Prostate gland (tissue), 2 donors: ENCODE data around the gene ATP1A2. TPM values are rescaled to one million over a fixed set of nuclear protein-coding genes. Genes with fewer than 3 reads are reported as not detected.

Experiments
- DNase-seq: peaks from one replicate; pipeline ENCODE4 v3.0.0-alpha.2; 2019; ENCODE audit warnings: low spot score
- H3K27ac ChIP-seq, 2 donors: fragments of 200-600 bp; sonication (generic); 2 replicates each; pipeline ENCODE4 v1.5.1; 2017 to 2019
- H3K27me3 ChIP-seq: fragments of 200-600 bp; sonication (generic); replicated peaks from 2 replicates; pipeline ENCODE4 v1.5.1; 2019; ENCODE audit not compliant: insufficient read depth
- H3K36me3 ChIP-seq, 2 donors: fragments of 200-600 bp; sonication (generic); 1 replicate in 1 of 2; 2 replicates in 1 of 2; pipeline versions ENCODE4 v1.5.1 to v1.8.1; 2017 to 2019
- H3K4me1 ChIP-seq: fragments of 200-600 bp; sonication (generic); replicated peaks from 2 replicates; pipeline ENCODE4 v1.5.1; 2019
- H3K4me3 ChIP-seq, 2 donors: fragments of 200-600 bp; sonication (generic); 2 replicates each; pipeline ENCODE4 v1.5.1; 2017 to 2019
- H3K9me3 ChIP-seq: fragments of 200-600 bp; sonication (generic); 2 replicates; pipeline ENCODE4 v1.5.1; 2017
- POLR2A ChIP-seq: fragments of 450-650 bp; IDR thresholded peaks from one replicate; pipeline ENCODE4 v1.6.1; 2016; ENCODE audit warnings: antibody characterized with exemption, mild to moderate bottlenecking
- POLR2AphosphoS5 ChIP-seq: sonication (generic); formaldehyde crosslinking; IDR thresholded peaks from one replicate; pipeline ENCODE4 v1.6.1; 2017; ENCODE audit warnings: antibody characterized with exemption
- WGBS: methylation state at CpG from one replicate; pipeline ENCODE4 v1.1.5; 2018; 5-methylcytosine and 5-hydroxymethylcytosine counted together
- intact Hi-C: fragments of 100-400 bp; cut with DNase I; formaldehyde crosslinking; loops from one replicate; pipeline ENCODE4 v1.14.2; 2022
- total RNA-seq, 2 donors: library from RNA; depleted of rRNA; stranded (reverse); fragments of >200 nt; gene quantifications; one replicate each; pipeline ENCODE4 v1.1.0, GENCODE V29; 2016
- TF ChIP-seq, protein P1 (sequence below), 4 experiments: fragments of 200-600 bp in 2 of 4; fragments of 450-650 bp in 2 of 4; sonication (generic) in 2 of 4; IDR thresholded peaks; 1 replicate in 3 of 4; 2 replicates in 1 of 4; pipeline ENCODE4 v1.5.1; 2016 to 2019; ENCODE audit warnings: antibody characterized with exemption in 4 of 4, mild to moderate bottlenecking in 2 of 4, moderate library complexity in 2 of 4

Gene ATP1A2
- total RNA-seq, 2 donors from 2014 or later: 14.8 to 69.0 TPM

DNA sequence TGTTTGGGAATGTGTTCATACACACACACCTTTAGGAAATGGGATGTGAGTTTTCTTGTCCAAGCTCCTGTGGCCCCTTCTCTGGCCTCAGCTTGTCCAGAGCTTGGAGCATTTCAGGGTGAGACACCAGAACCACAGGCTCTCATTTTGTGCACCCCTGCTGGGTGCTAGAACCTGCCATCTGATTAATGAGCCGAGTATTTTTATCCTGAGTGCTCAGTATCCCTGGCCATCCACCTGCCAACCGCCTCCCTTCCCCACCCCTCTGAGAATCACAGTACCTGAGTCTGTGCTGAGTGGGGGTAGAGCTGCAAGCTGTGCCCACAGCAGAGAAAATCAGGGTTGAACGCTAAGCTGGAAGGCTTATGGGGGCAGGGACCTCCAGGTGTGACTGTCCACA lies 76.2 kb downstream of the ATP1A2 start:
- intact Hi-C loops: loop anchor here (2.0 to 5.0 kb wide), 3 partner anchors 61 to 99 kb away; no protein-coding TSS in a partner anchor

DNA sequence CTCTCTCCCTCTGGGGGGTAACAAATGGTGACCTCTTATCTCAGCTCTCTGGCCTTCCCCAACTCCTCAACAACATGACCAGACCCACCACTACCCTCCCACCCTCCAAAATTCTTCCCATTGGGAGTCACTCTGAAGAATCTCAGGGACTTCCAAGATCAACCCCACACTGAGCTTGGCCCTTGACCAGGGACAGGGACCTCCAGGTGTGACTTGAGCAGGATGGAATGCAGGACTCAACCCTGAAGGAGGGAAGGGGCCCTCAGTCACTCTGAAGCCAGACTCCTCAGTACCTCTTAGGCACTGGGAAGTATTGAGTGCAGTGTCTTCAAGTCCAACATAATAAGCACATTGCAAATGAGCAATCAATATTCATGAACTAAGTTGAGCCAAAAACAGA lies 76.7 kb downstream of the ATP1A2 start:
- intact Hi-C loops: loop anchor here (2.0 to 5.0 kb wide), 3 partner anchors 60 to 99 kb away; no protein-coding TSS in a partner anchor

More for the DNA sequence above, 76.2 kb downstream of the ATP1A2 start:
- TF ChIP-seq, protein P1, sequence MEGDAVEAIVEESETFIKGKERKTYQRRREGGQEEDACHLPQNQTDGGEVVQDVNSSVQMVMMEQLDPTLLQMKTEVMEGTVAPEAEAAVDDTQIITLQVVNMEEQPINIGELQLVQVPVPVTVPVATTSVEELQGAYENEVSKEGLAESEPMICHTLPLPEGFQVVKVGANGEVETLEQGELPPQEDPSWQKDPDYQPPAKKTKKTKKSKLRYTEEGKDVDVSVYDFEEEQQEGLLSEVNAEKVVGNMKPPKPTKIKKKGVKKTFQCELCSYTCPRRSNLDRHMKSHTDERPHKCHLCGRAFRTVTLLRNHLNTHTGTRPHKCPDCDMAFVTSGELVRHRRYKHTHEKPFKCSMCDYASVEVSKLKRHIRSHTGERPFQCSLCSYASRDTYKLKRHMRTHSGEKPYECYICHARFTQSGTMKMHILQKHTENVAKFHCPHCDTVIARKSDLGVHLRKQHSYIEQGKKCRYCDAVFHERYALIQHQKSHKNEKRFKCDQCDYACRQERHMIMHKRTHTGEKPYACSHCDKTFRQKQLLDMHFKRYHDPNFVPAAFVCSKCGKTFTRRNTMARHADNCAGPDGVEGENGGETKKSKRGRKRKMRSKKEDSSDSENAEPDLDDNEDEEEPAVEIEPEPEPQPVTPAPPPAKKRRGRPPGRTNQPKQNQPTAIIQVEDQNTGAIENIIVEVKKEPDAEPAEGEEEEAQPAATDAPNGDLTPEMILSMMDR (IDR thresholded peaks at IDR 0.05): no peak
- no peak for TF ChIP-seq POLR2A
- no peak for TF ChIP-seq POLR2AphosphoS5
- no peak for DNase-seq
- H3K4me1 ChIP-seq: peaks cover 3% of the 10 kb centered on the region
- H3K36me3 ChIP-seq: no peaks in the 10 kb centered on the region
- no peak overlapping the region for H3K4me3 ChIP-seq
- H3K27me3 ChIP-seq: no peaks in the 10 kb centered on the region
- no peaks in the 10 kb centered on the region for H3K9me3 ChIP-seq
- 91% methylated on average over 3 of the region's 3 CpGs for WGBS
- H3K27ac ChIP-seq: no peak overlapping the region

More for the DNA sequence above, 76.7 kb downstream of the ATP1A2 start:
- Histone ChIP-seq H3K4me1 (peaks cover 3% of the 10 kb centered on the region), H3K4me3 (no peak overlapping the region), H3K27me3 (no peaks in the 10 kb centered on the region), H3K9me3 (no peaks in the 10 kb centered on the region), H3K36me3 (no peaks in the 10 kb centered on the region), H3K27ac (no peak overlapping the region)
- DNase-seq: no peak
- TF ChIP-seq, protein P1 (IDR thresholded peaks at IDR 0.05): no peak
- no peak for TF ChIP-seq POLR2AphosphoS5
- no peak for TF ChIP-seq POLR2A

Other genes starting within 250 kb of the ATP1A2 start
- 1 to 10 TPM in 1 of 2 donors, not detected in 1; 2.6 TPM for gene CFAP45, start 215.6 kb upstream of the ATP1A2 start, total RNA-seq
- 100 to 1,000 TPM in 1 of 2 donors, 10 to 100 TPM in 1; 97.1 to 386 TPM for gene TAGLN2, start 190.3 kb upstream of the ATP1A2 start, total RNA-seq
- 10 to 100 TPM in 1 of 2 donors, 1 to 10 TPM in 1; 7.6 to 17.3 TPM for gene IGSF9, start 170.1 kb upstream of the ATP1A2 start, total RNA-seq
- not detected for gene SLAMF9, start 161.5 kb upstream of the ATP1A2 start, total RNA-seq
- 1 to 10 TPM; 5.9 to 8.4 TPM for gene PIGM, start 83.8 kb upstream of the ATP1A2 start, total RNA-seq
- not detected for gene KCNJ10, start 45.6 kb upstream of the ATP1A2 start, total RNA-seq
- under 1 TPM in 1 of 2 donors, not detected in 1; 0.51 TPM for gene KCNJ9, start 34.2 kb upstream of the ATP1A2 start, total RNA-seq
- gene IGSF8, start 17.1 kb upstream of the ATP1A2 start, total RNA-seq: 100 to 1,000 TPM in 1 of 2 donors, 10 to 100 TPM in 1; 35.9 to 101 TPM
- gene ATP1A4, start 35.8 kb downstream of the ATP1A2 start, total RNA-seq: 1 to 10 TPM; 2.8 to 5.2 TPM
- 1 to 10 TPM; 1.2 to 3.0 TPM for gene CASQ1, start 74.8 kb downstream of the ATP1A2 start, total RNA-seq
- 100 to 1,000 TPM in 1 of 2 donors, 10 to 100 TPM in 1; 50.4 to 184 TPM for gene PEA15, start 89.6 kb downstream of the ATP1A2 start, total RNA-seq
- 100 to 1,000 TPM; 133 to 172 TPM for gene DCAF8, start 146.8 kb downstream of the ATP1A2 start, total RNA-seq
- gene PEX19, start 169.4 kb downstream of the ATP1A2 start, total RNA-seq: 10 to 100 TPM; 49.6 to 61.0 TPM
- 100 to 1,000 TPM; 123 to 129 TPM for gene COPA, start 227.5 kb downstream of the ATP1A2 start, total RNA-seq
- gene NCSTN, start 227.6 kb downstream of the ATP1A2 start, total RNA-seq: 100 to 1,000 TPM in 1 of 2 donors, 10 to 100 TPM in 1; 81.2 to 117 TPM